Ecto neural progenitor cell (in vitro differentiated cells): ENCODE results near the gene LSM5.

Experiments used
- DNase-seq: peaks from one replicate; pipeline ENCODE4 v3.0.0-alpha.2; 2018; ENCODE audit warnings: low spot score

Gene LSM5

DNA sequence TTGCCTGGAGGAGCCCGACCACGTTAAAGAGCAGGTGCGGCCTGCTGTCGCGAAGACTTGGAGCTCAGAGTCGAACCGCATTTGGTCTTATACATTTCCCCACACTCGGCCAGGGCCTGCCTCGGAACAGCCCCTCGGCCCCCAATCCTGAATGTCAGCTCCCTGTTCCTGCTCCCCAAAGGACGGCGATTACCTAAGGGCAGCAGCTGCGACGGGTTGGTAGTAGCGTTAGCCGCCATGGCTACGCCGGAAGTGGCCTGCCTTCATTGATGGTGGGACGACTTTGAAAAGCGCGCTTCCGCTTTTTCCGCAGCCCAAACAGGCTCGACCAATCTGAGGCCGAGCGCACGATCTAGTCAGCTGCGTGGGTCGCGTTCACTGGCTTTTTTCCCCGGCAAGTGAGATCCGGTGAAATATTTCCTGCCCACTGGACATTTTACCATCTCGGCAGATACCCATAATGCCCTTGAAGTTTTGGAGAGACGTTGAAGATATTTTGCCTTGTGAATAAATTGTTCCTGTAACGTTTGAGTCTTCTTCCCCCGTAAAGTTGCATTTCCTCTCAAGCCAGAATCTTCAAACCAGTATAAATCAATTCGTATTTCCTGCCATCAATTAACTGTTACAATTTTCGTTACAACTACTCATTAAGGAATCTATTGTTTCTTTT lies at the start of gene LSM5:
LSM5 (minus strand) TSS at position 254 of the 670 bp plus-strand sequence; CDS start at position 239, 15 bp downstream.
- peak; percentile 87 for DNase-seq

DNA sequence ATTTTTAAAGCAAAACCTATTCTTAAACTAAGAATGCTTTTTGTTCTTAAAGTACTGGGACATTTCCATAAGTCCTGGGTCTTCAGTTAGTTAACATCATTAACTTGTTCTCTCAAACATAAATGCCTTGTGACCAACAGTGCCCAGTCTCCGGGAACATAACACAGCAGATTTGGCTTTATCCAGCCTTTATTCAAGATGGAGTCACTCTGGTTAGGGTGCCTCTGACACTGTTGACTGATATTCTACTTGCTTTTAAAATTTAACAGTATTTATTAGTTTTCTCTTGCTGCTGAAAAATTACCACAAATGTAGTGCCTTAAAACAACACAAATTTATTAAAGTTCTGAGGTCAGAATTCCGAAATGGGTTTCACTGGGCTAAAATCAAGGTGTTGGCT lies 49.2 kb upstream of the LSM5 start:
- no peak for DNase-seq

DNA sequence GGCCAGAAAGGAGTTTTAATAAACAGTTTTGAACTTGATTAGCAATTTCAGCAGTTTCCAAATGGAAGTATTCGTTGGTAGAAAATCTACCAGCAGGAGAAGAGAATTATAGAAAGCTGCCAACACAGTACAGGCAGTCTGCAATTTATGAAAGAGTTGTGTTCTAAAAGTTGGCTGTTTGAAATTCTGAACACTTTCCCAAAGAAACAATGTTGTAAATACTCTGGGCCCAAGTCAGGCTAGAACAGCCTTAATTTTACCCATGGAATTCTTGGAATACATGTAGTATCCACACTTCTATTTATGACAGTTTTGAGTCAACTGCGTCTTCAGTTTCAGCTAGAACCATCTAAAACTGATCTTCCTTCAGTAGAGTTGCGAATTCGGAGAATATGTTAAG lies 47.6 kb upstream of the LSM5 start:
- DNase-seq, result no peak

DNA sequence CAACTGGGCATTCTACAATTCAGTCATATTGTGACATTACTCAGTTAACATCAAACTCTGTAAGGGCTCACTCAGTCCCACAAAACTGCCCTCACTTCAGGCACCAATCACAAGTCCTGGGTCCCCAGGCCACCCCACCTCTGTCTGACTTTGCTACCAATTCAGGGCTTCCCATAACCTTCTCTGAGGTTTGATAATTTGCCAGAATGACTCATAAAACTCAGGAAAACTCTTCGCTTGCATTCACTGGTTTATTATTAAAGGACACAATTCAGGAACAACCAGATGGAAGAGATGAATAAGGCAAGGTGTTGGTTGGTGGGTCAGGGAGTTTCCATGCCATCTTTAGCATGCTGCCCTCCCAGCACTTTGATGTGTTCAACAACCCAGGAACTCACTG lies 46.4 kb upstream of the LSM5 start:
- no peak for DNase-seq

DNA sequence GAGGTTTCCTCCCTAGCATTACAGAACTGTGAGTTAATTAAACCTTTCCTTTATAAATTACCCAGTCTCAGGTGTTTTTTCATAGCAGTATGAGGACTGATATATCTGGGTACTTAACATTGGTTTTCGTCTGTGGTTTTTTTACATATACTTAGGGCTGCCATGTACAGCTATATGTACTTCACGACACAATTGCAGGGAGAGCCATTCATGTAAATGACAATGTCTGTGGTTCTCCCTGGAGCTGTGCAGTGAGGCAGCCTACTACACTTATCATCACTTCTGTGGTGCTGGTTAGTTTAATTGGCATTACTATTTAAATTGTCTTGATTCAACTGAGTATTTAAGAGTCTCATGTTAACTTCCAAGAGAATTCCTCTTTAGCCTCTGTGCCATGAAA lies 45.8 kb upstream of the LSM5 start:
- no peak for DNase-seq

DNA sequence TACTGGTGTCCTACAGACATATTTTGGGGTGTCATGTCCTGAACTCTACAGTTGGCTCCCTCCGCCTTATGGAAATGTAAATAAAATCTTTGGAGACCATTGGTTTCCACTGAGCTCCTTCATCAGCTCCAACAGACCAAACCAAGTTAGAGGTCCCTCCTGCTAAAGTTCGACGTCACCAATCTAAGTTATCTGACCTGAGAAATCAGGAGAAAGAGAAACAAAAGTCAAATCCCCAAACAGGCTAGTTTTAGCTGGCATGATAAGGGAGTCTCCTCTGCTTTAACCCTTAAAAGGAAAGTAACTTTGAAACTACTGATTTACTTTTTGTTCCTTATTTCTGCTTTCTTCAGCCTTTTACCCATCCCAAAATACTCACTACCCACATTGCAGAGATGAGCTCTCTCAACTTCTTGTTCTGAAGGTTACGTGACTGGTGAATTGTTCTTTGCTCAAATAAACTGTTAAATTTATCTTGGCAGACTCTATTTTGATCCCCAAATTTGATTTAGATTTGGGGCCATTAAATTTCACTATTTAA lies 45.1 kb upstream of the LSM5 start:
- no peak for DNase-seq

DNA sequence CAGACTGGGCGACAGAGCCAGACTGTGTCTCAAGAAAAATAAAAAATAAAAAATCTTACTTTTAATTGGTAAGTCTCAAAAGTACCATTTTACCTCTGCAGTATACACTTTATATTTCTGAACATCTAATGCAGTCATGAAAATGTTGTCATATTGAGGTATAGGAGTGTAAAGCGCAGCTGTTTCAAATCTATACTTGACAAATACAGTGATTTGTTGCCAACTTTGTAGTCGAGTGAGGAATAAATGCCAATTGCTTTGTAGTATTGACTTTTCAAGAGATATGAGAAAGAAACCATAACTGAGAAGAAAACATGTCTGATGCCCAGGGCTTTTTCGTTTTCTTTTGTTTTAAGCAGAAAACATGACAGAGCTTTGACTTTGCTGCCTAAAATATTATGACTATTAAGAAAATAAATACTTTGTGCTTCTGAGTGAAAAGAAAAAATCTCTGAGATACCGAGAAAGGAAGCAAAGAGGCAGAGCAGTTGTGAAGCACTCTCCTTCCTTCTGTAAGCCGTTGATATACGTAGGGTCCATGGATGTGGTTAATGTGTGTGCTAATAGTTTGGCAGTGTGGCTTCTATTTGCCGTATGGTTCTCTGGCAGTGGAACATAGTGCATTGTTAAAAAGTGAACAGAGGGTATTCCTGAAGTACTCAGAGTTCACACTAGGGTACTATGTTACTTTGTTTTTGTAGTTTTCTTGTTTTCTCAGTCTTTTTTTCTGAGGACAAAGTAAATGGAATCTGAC lies 43.3 kb upstream of the LSM5 start:
- no peak for DNase-seq

DNA sequence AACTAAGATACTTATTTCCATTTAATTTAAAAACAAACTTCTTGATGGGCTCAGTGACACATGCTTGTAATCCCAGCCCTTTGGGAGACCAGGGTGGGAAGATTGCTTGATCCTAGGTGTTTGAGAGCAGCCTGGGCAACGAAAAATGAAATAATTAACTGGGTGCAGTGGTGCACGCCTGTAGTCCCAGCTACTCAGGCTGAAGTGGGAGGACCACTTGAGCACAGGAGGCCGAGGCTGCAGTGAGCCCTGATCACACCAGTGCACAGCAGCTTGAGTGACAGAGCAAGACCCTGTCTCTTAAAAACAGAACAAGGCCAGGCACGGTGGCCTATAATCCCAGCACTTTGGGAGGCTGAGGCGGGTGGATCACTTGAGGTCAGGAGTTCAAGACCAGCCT lies 42.5 kb upstream of the LSM5 start:
- DNase-seq, result no peak

DNA sequence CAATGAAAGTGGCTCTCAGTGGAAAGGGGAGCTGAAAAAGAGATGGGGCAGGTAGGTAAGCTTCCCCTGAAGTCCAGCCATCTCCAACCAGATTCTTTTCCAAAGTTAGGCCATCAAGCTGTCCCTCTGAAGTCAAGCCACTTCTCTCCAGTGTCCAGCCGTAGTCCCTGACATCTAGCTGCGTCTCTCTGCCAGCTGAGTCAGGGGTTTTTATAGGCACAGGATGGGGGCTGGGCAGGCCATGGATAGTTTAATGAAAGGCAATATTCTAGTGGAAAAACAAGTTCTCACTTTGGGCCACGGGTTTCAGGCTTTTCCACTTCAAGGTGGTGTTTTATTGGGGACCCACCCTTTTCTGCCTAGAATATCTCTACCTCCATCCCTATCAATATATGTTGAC lies 41.9 kb upstream of the LSM5 start:
- DNase-seq, result no peak

DNA sequence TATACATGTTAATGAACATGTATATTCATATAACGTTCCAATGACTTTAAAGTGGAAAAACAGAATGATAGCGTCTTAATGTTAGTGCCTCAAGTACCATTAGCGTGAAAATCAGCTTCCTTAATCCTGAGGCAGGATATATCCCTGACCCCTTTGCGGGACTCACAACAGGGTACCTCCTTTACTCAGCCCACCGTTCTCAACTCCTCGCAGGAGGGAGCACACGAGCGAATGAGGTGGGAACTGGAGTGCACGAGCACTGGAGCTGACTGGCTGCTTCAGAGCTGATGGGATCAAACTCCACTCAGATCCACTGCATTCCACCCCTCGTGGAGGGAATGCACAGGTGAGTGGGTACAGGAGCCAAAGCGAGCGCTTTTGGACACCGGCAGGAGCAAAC lies 41.2 kb upstream of the LSM5 start:
- no peak for DNase-seq

DNA sequence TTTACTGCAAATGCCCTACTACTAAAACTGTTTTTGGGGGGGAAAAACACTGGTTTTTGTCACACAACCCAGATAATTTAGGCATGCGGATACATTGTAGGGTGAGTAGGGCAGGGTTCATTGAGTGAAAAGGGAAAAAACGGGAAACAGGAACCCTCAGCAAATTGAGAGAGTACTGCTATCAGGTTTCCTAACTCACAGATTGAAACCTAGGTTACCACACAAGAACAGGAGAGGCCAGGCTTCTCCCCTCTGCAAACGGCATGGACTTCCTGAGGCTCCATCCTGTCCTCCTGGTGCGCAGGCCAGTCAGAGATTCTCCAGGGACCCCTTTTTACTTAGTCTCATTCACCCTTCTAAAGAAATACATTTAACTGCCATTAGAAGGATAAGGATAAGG lies 35.7 kb upstream of the LSM5 start:
- DNase-seq, result no peak

DNA sequence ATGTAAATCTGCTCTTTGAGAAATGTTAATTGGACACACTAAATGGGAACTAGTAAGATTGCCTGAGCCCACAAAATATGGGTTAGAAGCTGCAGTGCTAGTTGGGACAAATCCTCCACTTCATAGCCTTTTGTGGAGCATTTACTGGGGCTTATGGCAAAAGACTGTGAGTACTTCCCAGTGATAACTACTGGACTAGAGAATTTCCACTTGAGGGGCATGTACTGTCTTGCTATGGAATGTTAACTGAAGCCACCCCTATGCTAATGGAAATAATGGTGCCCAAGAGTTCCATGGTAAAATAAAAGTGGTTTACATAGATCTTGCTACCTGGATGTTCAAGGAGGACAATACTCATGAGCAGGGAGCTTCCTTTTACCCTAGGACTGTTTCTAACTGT lies 34.5 kb upstream of the LSM5 start:
- no peak for DNase-seq

DNA sequence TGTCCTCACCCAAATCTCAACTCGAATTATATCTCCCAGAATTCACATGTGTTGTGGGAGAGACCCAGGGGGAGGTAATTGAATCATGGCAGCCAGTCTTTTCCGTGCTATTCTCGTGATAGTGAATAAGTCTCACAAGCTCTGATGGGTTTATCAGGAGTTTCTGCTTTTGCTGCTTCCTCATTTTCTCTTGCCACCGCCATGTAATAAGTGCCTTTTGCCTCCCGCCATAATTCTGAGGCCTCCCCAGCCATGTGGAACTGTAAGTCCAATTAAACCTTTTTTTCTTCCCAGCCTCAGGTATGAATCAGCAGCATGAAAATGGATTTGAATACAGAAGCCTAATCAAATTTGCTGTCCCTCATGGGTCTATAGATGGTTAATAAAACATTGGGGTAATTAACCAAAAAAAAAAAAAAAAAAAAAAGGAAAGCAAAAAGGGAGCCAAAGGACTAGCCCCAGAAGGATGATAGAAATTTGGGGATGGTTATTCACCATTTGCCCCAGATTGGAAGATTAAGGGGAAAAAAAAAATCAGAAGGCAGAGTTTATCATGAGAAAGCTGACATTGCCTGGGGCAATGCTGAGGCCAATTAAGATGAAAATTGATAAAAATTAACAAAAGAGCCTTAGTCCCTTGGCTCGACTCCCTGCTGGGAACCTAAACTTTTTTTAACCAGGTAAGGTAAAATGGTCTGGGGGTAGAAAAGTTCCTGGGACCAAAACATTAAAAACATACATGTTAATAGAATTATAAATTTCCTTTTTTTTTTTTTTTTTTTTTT lies 32.8 kb upstream of the LSM5 start:
- no peak for DNase-seq

DNA sequence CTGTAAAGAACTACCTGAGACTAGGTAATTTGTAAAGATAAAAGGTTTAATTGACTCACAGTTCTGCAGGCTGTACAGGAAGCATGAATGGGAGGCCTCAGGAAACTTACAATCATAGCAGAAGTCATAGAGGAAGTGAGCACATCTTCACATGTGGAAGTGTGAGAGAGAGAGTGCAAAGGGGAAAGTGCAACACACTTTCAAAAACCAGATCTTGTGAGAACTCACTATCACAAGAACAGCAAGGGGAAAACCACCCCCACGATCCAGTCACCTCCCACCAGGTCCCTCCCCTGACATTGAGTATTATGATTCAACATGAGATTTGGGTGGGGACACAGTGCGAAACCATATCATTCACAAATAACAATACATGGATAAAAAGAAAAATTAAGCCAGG lies 29.6 kb upstream of the LSM5 start:
- DNase-seq, result no peak

DNA sequence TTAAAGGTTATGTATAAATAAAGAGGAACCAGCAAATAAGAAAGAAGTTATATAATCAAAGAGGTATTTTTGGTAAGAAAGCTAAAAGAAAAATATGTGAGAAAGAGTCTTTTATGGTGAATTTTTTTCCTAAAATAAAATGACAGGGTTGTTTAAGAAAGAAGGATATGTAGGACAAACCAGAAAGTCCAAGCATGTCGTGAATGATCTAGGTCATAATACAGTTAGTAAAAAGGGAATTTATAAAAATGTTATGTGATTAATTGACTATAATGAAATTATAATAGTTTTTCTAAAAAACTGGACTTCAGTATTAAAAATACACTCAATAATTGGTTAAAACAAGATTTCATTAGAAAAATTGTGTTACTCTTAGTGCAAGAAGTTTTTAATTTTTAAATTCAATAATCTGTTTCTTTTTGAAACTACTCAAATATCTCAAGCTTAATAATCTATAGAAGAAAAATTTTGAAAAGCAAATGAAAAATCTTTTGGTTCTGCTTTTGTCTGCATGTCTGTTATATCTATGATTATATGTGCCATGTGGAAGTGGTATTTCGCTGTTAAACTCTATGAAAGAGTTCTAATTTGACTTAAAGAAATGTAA lies 28.5 kb upstream of the LSM5 start:
- no peak for DNase-seq

DNA sequence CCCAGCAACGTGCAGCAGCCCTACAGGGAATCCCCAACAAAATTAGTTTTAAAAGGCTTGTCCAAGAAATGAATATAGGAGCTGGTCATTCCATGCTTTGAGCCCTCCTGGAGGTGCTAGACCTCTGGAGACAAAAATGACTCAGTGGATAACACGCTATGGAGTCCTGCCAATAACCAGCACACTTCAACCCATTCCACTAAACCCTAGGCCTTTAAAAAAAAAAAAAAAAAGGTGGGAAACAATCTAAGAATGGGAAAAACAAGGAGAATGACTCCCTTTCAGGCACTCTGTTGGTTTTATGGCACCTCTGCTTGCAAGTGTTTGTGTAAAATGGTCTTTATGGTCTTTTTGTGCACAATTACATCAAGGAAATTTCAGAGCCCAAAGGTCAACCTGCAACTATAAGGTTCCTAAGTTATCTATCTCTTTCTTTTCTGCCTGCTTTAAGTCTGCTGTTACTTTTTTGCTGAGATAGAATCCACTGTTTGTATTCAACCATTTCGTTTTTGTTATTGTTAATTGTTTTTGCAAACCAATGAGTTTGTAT lies 26.4 kb upstream of the LSM5 start:
- no peak for DNase-seq

DNA sequence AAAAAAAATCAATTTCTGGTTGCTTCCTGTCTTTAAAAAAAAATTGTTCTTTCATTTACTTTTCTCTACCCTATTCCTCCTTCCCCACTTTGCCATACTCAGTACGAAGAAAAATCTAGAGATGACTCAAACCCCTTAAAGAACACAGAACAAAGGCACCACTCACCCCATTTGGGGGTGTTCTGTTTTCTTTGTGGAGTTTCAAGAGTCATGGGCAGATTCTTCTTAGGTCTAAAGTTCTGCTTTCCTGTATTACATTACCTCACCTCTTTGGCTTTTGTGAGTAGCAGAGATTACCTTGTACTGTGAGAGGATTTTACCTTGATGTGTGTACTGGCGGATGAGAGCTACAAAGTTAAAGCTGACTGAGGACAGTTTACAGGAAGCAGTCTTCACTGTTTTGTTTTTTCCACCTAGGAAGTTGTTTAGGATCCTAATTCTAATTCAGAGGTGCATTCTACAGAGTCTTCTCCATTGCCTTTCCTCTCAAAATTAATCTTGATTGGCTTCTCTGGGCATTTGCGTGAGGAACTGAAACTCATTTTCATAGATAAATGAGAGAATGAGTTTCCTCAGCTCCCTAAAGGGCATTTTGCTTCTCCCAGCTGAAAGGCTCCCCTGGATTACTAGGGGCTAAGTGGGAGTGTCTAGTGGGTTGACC lies 25.8 kb upstream of the LSM5 start:
- no peak for DNase-seq

DNA sequence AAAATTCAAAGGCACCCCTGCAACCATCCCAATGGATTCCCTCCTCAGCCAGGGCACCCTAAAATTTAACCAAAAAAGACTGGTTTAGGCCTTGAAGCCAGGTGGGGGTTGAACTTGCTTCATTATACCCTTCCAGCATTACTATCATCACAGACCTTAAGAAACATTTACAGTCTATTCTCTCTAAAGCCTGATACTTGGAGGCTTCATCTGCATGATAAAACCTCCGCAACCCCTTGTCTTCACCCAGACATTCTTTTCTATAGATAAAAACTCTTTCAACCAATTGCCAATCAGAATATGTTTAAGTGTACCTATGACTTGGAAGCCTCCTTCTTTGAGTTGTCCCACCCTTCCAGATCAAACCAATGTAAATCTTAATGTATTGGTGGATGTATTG lies 23.0 kb upstream of the LSM5 start:
- DNase-seq, result no peak

DNA sequence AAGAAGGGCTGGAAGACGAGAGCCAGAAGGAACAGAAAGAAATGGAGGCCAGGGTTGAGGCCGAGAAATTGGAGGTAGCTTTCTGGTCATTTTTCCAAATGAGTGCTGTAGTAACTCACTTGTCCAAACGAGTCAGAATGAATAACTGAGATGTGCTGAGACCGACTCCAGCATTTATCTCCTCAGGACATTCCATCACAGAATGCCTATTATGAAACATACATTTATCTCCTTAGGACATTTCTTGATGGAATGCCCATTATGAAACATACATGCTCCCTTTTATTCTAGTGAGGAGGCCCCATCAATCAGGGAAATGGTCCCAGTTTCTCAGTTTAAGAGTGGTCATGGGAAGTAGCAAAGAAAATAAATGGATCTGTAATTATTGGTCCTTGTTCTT lies 21.6 kb upstream of the LSM5 start:
- DNase-seq, result no peak

DNA sequence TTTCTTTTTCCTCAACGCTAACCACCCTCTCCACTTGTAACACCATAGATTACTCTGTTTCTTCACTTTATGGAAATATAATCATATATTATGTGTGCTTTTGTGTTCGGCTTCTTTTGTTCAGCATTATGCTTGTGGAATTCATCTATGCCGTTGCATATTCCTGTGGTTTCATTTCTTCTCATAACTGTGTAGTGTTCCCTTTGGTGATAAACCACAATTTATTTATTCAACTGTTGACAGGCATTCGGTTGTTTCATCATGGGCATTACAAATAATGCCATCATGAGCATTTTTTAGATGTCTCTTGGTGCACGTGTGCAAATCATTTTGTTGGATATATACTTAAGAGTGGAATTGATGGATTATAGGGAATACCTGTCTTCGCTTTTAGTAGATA lies 17.2 kb upstream of the LSM5 start:
- DNase-seq, result no peak

DNA sequence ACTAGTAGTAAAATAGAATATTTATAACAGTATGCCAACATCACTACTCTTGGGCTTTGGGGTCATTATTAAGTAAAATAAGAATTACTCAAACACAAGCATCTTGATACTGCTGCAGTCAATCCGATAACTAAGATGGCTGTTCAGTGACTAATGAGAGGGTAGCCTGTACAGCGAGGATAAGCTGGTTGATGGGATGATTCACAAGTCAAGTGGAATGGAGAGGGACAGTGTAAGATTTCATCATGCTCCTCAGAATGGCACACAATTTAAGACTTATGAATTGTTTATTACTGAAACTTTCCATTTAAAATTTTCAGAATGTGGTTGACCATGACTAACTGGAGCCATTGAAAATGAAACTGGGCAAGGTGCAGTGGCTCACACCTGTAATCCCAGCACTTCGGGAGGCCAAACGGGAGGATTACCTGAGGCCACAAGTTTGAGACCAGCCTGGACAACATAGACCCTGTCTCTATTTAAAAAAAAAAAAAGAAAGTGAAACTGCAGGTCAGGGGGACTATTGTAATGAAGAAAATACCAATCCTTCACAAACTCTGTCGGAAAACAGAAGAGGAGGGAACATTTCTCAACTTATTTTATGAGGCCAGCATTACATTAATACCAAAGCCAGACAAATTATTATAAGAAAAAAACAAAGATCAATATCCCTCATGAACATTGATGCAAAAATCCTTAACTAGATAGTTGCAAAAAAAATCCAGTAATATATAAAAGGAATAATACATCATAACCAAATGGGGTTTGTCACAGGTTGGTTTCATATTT lies 16.3 kb upstream of the LSM5 start:
- no peak for DNase-seq
